ENCODE results near the gene HLA-DPB1.
"Not testable (repeated sequence)": the region's sequence is repeated elsewhere in the genome, so short reads cannot be mapped to it uniquely, and the experiment has no call there.

HLA-DPB1 gene

GRCh38 chr6:33075568-33076405 is at the start of gene HLA-DPB1:
TSS of gene HLA-DPB1 (plus strand) at chr6:33075990. CDS start at chr6:33076042, 52 bp downstream.
- no peak for DNase-seq

- DNase-seq, result no peak
These were observed 47.5 kb upstream of the HLA-DPB1 start for GRCh38 chr6:33028220-33028849.

- DNase-seq, result no peak
These were observed 46.2 kb upstream of the HLA-DPB1 start for GRCh38 chr6:33029328-33030184.

GRCh38 chr6:33030245-33030644 is 45.5 kb upstream of the HLA-DPB1 start:
- DNase-seq, result no peak

- no peak for DNase-seq
These were observed 41.2 kb upstream of the HLA-DPB1 start for GRCh38 chr6:33034554-33034953.

GRCh38 chr6:33036535-33036934 is 39.3 kb upstream of the HLA-DPB1 start:
- DNase-seq, result no peak

- no peak for DNase-seq
These were observed 35.6 kb upstream of the HLA-DPB1 start for GRCh38 chr6:33040157-33040556.

GRCh38 chr6:33049323-33050013 is 26.3 kb upstream of the HLA-DPB1 start:
- DNase-seq, result no peak

GRCh38 chr6:33050014-33050810 is 25.6 kb upstream of the HLA-DPB1 start:
- DNase-seq, result no peak

GRCh38 chr6:33052627-33053026 is 23.2 kb upstream of the HLA-DPB1 start:
- DNase-seq, result no peak

- DNase-seq, result no peak
These were observed 22.6 kb upstream of the HLA-DPB1 start for GRCh38 chr6:33053230-33053629.

GRCh38 chr6:33057222-33058150 is 18.3 kb upstream of the HLA-DPB1 start:
- DNase-seq, result no peak

- DNase-seq, result peak; percentile 16
These were observed 13.8 kb upstream of the HLA-DPB1 start for GRCh38 chr6:33061987-33062386.

- not testable (repeated sequence) for DNase-seq
These were observed 12.4 kb upstream of the HLA-DPB1 start for GRCh38 chr6:33063435-33063834.

GRCh38 chr6:33064723-33065122 is 11.1 kb upstream of the HLA-DPB1 start:
- DNase-seq, result no peak

GRCh38 chr6:33065312-33065711 is 10.5 kb upstream of the HLA-DPB1 start:
- DNase-seq, result no peak

- DNase-seq, result no peak
These were observed 8.8 kb upstream of the HLA-DPB1 start for GRCh38 chr6:33066917-33067521.

- DNase-seq, result no peak
These were observed 6.6 kb upstream of the HLA-DPB1 start for GRCh38 chr6:33069021-33069738.

GRCh38 chr6:33070909-33071308 is 4.9 kb upstream of the HLA-DPB1 start:
- DNase-seq, result no peak

- DNase-seq, result no peak
These were observed 4.2 kb upstream of the HLA-DPB1 start for GRCh38 chr6:33071569-33071968.
